ENCODE results near the gene USH2A. TPM values are rescaled to one million over a fixed set of nuclear protein-coding genes. Genes with fewer than 3 reads are reported as not detected.

Gene USH2A
- total RNA-seq, 1 donor from 2014 or later, result 0.02 TPM

GRCh38 chr1:215830226-215830810 lies 592.9 kb downstream of the USH2A start:
- TF ChIP-seq EZH2 (IDR thresholded peaks at IDR 0.05; ENCODE audit: insufficient read depth, low read length), result no peak
- TF ChIP-seq CTCF (IDR thresholded peaks at IDR 0.05; ENCODE audit: insufficient read depth, low read depth, low read length), result no peak
- Histone ChIP-seq H2AFZ (ENCODE audit: low read depth, low read length) (no peak overlapping the region), H3K27me3 (ENCODE audit: insufficient read depth, low read length) (no peaks in the 10 kb centered on the region), H3K36me3 (ENCODE audit: insufficient read depth, low read length) (no peaks in the 10 kb centered on the region), H3K4me1 (ENCODE audit: insufficient read depth, low read length) (no peaks in the 10 kb centered on the region), H3K4me2 (ENCODE audit: low read length) (no peak overlapping the region), H3K79me2 (ENCODE audit: insufficient read depth, low read length) (no peaks in the 10 kb centered on the region), H3K9ac (ENCODE audit: low read length) (no peak overlapping the region), H3K4me3 (ENCODE audit: insufficient read depth, low read depth, low read length) (no peak overlapping the region), H3K9me3 (ENCODE audit: insufficient read depth, low read depth, low read length) (no peaks in the 10 kb centered on the region), H3K27ac (ENCODE audit: low read depth, low read length) (no peak overlapping the region), H4K20me1 (ENCODE audit: insufficient read depth, low read length) (no peaks in the 10 kb centered on the region)
- Mint-ChIP-seq H3K27ac (ENCODE audit: unreplicated experiment) (no peak overlapping the region), H3K4me1 (ENCODE audit: low read depth, unreplicated experiment) (peaks cover 14% of the 10 kb centered on the region), H3K27me3 (ENCODE audit: low read depth, unreplicated experiment) (no peaks in the 10 kb centered on the region), H3K4me3 (ENCODE audit: unreplicated experiment) (no peak overlapping the region), H3K9me3 (ENCODE audit: unreplicated experiment) (peaks cover 4% of the 10 kb centered on the region), H3K36me3 (ENCODE audit: low read depth, unreplicated experiment) (no peaks in the 10 kb centered on the region)
- DNase-seq (ENCODE audit: low read depth) (peak; percentile 12), FAIRE-seq (no peak)

GRCh38 chr1:215825056-215825455 lies 598.2 kb downstream of the USH2A start:
- H3K4me2 ChIP-seq (ENCODE audit: low read length), result no peak overlapping the region
- Mint-ChIP-seq H3K9me3 (ENCODE audit: unreplicated experiment) (peaks cover 7% of the 10 kb centered on the region), H3K4me1 (ENCODE audit: low read depth, unreplicated experiment) (no peaks in the 10 kb centered on the region), H3K27ac (ENCODE audit: unreplicated experiment) (no peak overlapping the region), H3K4me3 (ENCODE audit: unreplicated experiment) (no peak overlapping the region), H3K27me3 (ENCODE audit: low read depth, unreplicated experiment) (no peaks in the 10 kb centered on the region), H3K36me3 (ENCODE audit: low read depth, unreplicated experiment) (no peaks in the 10 kb centered on the region)
- no peak overlapping the region for H3K9ac ChIP-seq (ENCODE audit: low read length)
- H3K4me1 ChIP-seq (ENCODE audit: insufficient read depth, low read length), result no peaks in the 10 kb centered on the region
- H3K27me3 ChIP-seq (ENCODE audit: insufficient read depth, low read length), result no peaks in the 10 kb centered on the region
- TF ChIP-seq EZH2 (IDR thresholded peaks at IDR 0.05; ENCODE audit: insufficient read depth, low read length) (no peak), CTCF (IDR thresholded peaks at IDR 0.05; ENCODE audit: insufficient read depth, low read depth, low read length) (no peak)
- FAIRE-seq (no peak), DNase-seq (ENCODE audit: low read depth) (no peak)
- H3K36me3 ChIP-seq (ENCODE audit: insufficient read depth, low read length), result no peaks in the 10 kb centered on the region
- H3K79me2 ChIP-seq (ENCODE audit: insufficient read depth, low read length), result no peaks in the 10 kb centered on the region
- no peak overlapping the region for H3K4me3 ChIP-seq (ENCODE audit: insufficient read depth, low read depth, low read length)
- H2AFZ ChIP-seq (ENCODE audit: low read depth, low read length), result no peak overlapping the region
- H3K9me3 ChIP-seq (ENCODE audit: insufficient read depth, low read depth, low read length), result no peaks in the 10 kb centered on the region
- H3K27ac ChIP-seq (ENCODE audit: low read depth, low read length), result no peak overlapping the region
- H4K20me1 ChIP-seq (ENCODE audit: insufficient read depth, low read length), result no peaks in the 10 kb centered on the region

- no peaks in the 10 kb centered on the region for H3K27me3 Mint-ChIP-seq (ENCODE audit: low read depth, unreplicated experiment)
- no peaks in the 10 kb centered on the region for H3K4me1 ChIP-seq (ENCODE audit: insufficient read depth, low read length)
- no peak for TF ChIP-seq EZH2 (IDR thresholded peaks at IDR 0.05; ENCODE audit: insufficient read depth, low read length)
- TF ChIP-seq CTCF (IDR thresholded peaks at IDR 0.05; ENCODE audit: insufficient read depth, low read depth, low read length), result peak; percentile 58
- no peak overlapping the region for H3K9ac ChIP-seq (ENCODE audit: low read length)
- no peak for DNase-seq (ENCODE audit: low read depth)
- H3K9me3 ChIP-seq (ENCODE audit: insufficient read depth, low read depth, low read length), result no peaks in the 10 kb centered on the region
- H3K4me3 ChIP-seq (ENCODE audit: insufficient read depth, low read depth, low read length), result no peak overlapping the region
- H3K27ac Mint-ChIP-seq (ENCODE audit: unreplicated experiment), result no peak overlapping the region
- no peaks in the 10 kb centered on the region for H3K36me3 Mint-ChIP-seq (ENCODE audit: low read depth, unreplicated experiment)
- peaks cover 7% of the 10 kb centered on the region for H3K9me3 Mint-ChIP-seq (ENCODE audit: unreplicated experiment)
- FAIRE-seq, result no peak
- no peaks in the 10 kb centered on the region for H4K20me1 ChIP-seq (ENCODE audit: insufficient read depth, low read length)
- no peaks in the 10 kb centered on the region for H3K36me3 ChIP-seq (ENCODE audit: insufficient read depth, low read length)
- H3K79me2 ChIP-seq (ENCODE audit: insufficient read depth, low read length), result no peaks in the 10 kb centered on the region
- H3K4me2 ChIP-seq (ENCODE audit: low read length), result no peak overlapping the region
- peaks cover 2% of the 10 kb centered on the region for H3K4me1 Mint-ChIP-seq (ENCODE audit: low read depth, unreplicated experiment)
- no peak overlapping the region for H3K4me3 Mint-ChIP-seq (ENCODE audit: unreplicated experiment)
- H3K27me3 ChIP-seq (ENCODE audit: insufficient read depth, low read length), result no peaks in the 10 kb centered on the region
- H2AFZ ChIP-seq (ENCODE audit: low read depth, low read length), result no peak overlapping the region
- H3K27ac ChIP-seq (ENCODE audit: low read depth, low read length), result no peak overlapping the region
Measured at GRCh38 chr1:215824245-215824644, 599.0 kb downstream of the USH2A start.
